Measurements from ENCODE around the gene LRP11. TPM values are rescaled to one million over a fixed set of nuclear protein-coding genes. Genes with fewer than 3 reads are reported as not detected.
"Not testable (repeated sequence)": the region's sequence is repeated elsewhere in the genome, so short reads cannot be mapped to it uniquely, and the experiment has no call there.

The LRP11 gene
- polyA plus RNA-seq, 6 donors from 2014 or later, result 0.12 to 0.28 TPM; not detected in 4

- Mint-ChIP-seq H3K27ac (peak overlapping the region in 1 of 6 donors; percentile 80), H3K4me1 (no peaks in the 10 kb centered on the region), H3K9me3 (no peaks in the 10 kb centered on the region), H3K36me3 (no peaks in the 10 kb centered on the region), H3K27me3 (peaks cover 6 to 24% (median 16%) of the 10 kb centered on the region in 3 donors), H3K4me3 (no peak overlapping the region)
- no peak for ATAC-seq (ENCODE audit: low read depth in 2 of 2)
- no peak for DNase-seq
Measured at GRCh38 chr6:149845549-149845948, 18.6 kb downstream of the LRP11 start.

- peak overlapping the region in 1 of 6 donors; percentile 89 for H3K27ac Mint-ChIP-seq
- no peak for ATAC-seq (ENCODE audit: low read depth in 2 of 2)
Measured at GRCh38 chr6:149844480-149844879, 19.7 kb downstream of the LRP11 start.

GRCh38 chr6:149844036-149844435 lies 20.1 kb downstream of the LRP11 start:
- H3K27ac Mint-ChIP-seq, result peak overlapping the region in 1 of 6 donors; percentile 89
- not testable (repeated sequence) for H3K4me3 Mint-ChIP-seq; ATAC-seq (ENCODE audit: low read depth in 2 of 2); H3K9me3 Mint-ChIP-seq; H3K4me1 Mint-ChIP-seq; H3K36me3 Mint-ChIP-seq; DNase-seq
- peaks cover 14 to 32% (median 16%) of the 10 kb centered on the region in 3 donors for H3K27me3 Mint-ChIP-seq

More at GRCh38 chr6:149844480-149844879, 19.7 kb downstream of the LRP11 start:
- H3K27me3 Mint-ChIP-seq, result peaks cover 12 to 32% (median 16%) of the 10 kb centered on the region in 3 donors
- no peak for DNase-seq
- H3K9me3 Mint-ChIP-seq, result no peaks in the 10 kb centered on the region
- no peaks in the 10 kb centered on the region for H3K4me1 Mint-ChIP-seq
- H3K36me3 Mint-ChIP-seq, result no peaks in the 10 kb centered on the region
- no peak overlapping the region for H3K4me3 Mint-ChIP-seq

DNA sequence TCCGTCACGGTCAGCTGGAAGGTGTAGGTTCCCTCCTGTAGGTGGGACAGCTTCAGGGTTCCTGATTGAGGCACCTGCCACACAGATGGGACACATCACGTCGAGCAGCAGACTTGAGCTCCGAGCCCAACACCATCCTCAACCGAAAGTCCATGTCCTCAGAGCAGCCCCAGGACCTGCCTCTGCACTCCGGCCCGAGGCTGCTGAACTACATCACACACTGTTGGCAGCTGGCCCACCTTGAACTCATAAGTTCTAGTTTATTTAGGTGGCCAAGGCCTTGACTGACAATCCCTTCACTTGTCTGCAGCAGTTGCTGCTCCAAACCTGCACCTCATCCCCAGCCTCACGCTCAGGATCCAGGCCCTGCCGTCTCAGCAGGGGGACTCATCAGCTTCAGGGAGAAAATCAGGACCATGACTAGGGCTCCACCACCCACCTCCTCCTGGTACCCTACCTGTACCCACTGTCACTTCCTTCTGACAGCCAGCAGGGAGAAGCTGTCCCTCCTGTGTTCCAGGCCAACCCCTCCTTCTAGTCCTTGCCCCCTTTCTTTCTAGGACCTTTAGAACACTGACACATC lies 21.0 kb downstream of the LRP11 start:
- no peak for DNase-seq
- H3K27me3 Mint-ChIP-seq, result peaks cover 16 to 32% (median 16%) of the 10 kb centered on the region in 3 donors
- no peak overlapping the region for H3K27ac Mint-ChIP-seq
- no peak for ATAC-seq (ENCODE audit: low read depth in 2 of 2)
- H3K4me1 Mint-ChIP-seq, result no peaks in the 10 kb centered on the region
- no peaks in the 10 kb centered on the region for H3K9me3 Mint-ChIP-seq
- no peak overlapping the region for H3K4me3 Mint-ChIP-seq
- no peaks in the 10 kb centered on the region for H3K36me3 Mint-ChIP-seq

- no peak for ATAC-seq (ENCODE audit: low read depth in 2 of 2)
- H3K27me3 Mint-ChIP-seq, result peaks cover 16 to 32% (median 21%) of the 10 kb centered on the region in 3 donors
- no peaks in the 10 kb centered on the region for H3K9me3 Mint-ChIP-seq
- no peaks in the 10 kb centered on the region for H3K36me3 Mint-ChIP-seq
- no peak for DNase-seq
- no peak overlapping the region for H3K27ac Mint-ChIP-seq
- H3K4me1 Mint-ChIP-seq, result no peaks in the 10 kb centered on the region
- H3K4me3 Mint-ChIP-seq, result no peak overlapping the region
Measured at GRCh38 chr6:149842331-149842730, 21.8 kb downstream of the LRP11 start.

GRCh38 chr6:149840345-149841075 lies 23.6 kb downstream of the LRP11 start:
- no peaks in the 10 kb centered on the region for H3K4me1 Mint-ChIP-seq
- H3K27ac Mint-ChIP-seq, result no peak overlapping the region
- peaks cover 16 to 32% (median 23%) of the 10 kb centered on the region in 3 donors for H3K27me3 Mint-ChIP-seq
- H3K9me3 Mint-ChIP-seq, result no peaks in the 10 kb centered on the region
- H3K4me3 Mint-ChIP-seq, result no peak overlapping the region
- no peaks in the 10 kb centered on the region for H3K36me3 Mint-ChIP-seq
- DNase-seq, result no peak
- peak; percentile 49 to 70 for ATAC-seq (ENCODE audit: low read depth in 2 of 2)

GRCh38 chr6:149834513-149835481 lies 29.4 kb downstream of the LRP11 start:
- Mint-ChIP-seq H3K4me3 (no peak overlapping the region), H3K36me3 (no peaks in the 10 kb centered on the region), H3K27ac (peak overlapping the region in 1 of 6 donors; percentile 39), H3K9me3 (no peaks in the 10 kb centered on the region), H3K27me3 (peaks cover 0 to 17% (median under 1%) of the 10 kb centered on the region in 3 donors), H3K4me1 (no peaks in the 10 kb centered on the region)
- DNase-seq, result peak; percentile 58
- ATAC-seq (ENCODE audit: low read depth in 2 of 2), result peak; percentile 28 to 64

GRCh38 chr6:149833651-149834050 lies 30.5 kb downstream of the LRP11 start:
- Mint-ChIP-seq H3K27ac (peak overlapping the region in 1 of 6 donors; percentile 33), H3K36me3 (no peaks in the 10 kb centered on the region), H3K4me1 (no peaks in the 10 kb centered on the region), H3K27me3 (peaks cover 0 to 12% (median 0%) of the 10 kb centered on the region in 3 donors), H3K4me3 (no peak overlapping the region), H3K9me3 (no peaks in the 10 kb centered on the region)
- DNase-seq (no peak), ATAC-seq (ENCODE audit: low read depth in 2 of 2) (no peak)

DNA sequence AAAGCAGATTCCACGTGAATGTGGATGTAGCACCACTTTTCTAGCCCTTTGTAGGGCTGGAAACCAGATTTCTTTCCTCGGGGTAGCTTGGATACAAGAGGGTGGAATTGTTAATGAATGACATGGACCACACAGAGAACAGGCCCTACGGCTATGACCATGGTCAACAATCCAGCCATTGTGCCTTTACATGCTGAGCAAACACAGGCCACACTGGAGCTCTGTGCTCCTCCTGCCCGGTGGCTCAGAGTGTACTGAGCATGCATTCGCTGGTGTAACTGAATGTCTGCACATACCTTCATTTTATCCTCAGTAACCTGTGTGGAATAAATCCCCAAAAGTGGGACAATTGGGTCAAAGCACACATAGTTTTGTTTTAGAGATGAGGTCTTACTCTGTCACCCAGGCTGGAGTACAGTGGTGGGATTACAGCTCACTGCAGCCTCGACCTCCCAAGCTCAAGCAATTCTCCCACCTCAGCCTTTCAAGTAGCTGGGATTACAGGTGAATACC lies 32.8 kb downstream of the LRP11 start:
- ATAC-seq (ENCODE audit: low read depth in 2 of 2) (no peak), DNase-seq (no peak)
- peaks cover 0 to 5% (median 0%) of the 10 kb centered on the region in 3 donors for H3K27me3 Mint-ChIP-seq
- no peaks in the 10 kb centered on the region for H3K9me3 Mint-ChIP-seq
- no peak overlapping the region for H3K4me3 Mint-ChIP-seq
- H3K36me3 Mint-ChIP-seq, result no peaks in the 10 kb centered on the region
- no peaks in the 10 kb centered on the region for H3K4me1 Mint-ChIP-seq
- H3K27ac Mint-ChIP-seq, result no peak overlapping the region

- ATAC-seq (ENCODE audit: low read depth in 2 of 2) (no peak), DNase-seq (no peak)
- Mint-ChIP-seq H3K4me3 (no peak overlapping the region), H3K27me3 (peaks cover 0 to 5% (median 0%) of the 10 kb centered on the region in 3 donors), H3K36me3 (no peaks in the 10 kb centered on the region), H3K27ac (no peak overlapping the region), H3K9me3 (no peaks in the 10 kb centered on the region), H3K4me1 (no peaks in the 10 kb centered on the region)
Measured at GRCh38 chr6:149830731-149831307, 33.3 kb downstream of the LRP11 start.

- Mint-ChIP-seq H3K4me3 (no peak overlapping the region), H3K27ac (no peak overlapping the region), H3K27me3 (peaks cover 0 to 11% (median 10%) of the 10 kb centered on the region in 3 donors), H3K36me3 (no peaks in the 10 kb centered on the region), H3K4me1 (no peaks in the 10 kb centered on the region), H3K9me3 (no peaks in the 10 kb centered on the region)
- ATAC-seq (ENCODE audit: low read depth in 2 of 2), result no peak
- no peak for DNase-seq
Measured at GRCh38 chr6:149825292-149825691, 38.9 kb downstream of the LRP11 start.

DNA sequence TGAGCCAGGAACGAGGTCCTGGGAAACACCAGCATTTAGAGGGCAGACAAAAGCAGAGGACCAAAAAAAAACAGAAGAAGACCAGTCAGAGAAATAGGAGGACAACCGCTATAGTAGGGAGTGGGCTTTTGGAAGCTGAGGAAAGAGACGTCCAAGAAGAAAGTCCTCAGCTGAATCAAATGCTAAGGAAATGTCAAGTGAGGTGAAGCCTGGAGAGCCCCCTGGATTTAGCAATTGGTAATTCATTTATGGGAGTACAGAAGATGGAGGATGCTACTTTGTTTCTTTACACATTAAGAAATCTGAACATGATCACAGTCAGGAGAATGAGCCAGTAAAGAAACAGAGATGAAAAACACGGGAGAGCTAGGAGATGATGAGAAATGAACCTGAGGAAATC lies 41.1 kb downstream of the LRP11 start:
- H3K36me3 Mint-ChIP-seq, result no peaks in the 10 kb centered on the region
- H3K4me3 Mint-ChIP-seq, result peak overlapping the region in 1 of 8 donors; percentile 55
- no peaks in the 10 kb centered on the region for H3K9me3 Mint-ChIP-seq
- no peak for DNase-seq
- peaks cover 0 to 11% (median 10%) of the 10 kb centered on the region in 3 donors for H3K27me3 Mint-ChIP-seq
- peak overlapping the region in 1 of 6 donors; percentile 90 for H3K27ac Mint-ChIP-seq
- ATAC-seq (ENCODE audit: low read depth in 2 of 2), result no peak
- no peaks in the 10 kb centered on the region for H3K4me1 Mint-ChIP-seq

DNA sequence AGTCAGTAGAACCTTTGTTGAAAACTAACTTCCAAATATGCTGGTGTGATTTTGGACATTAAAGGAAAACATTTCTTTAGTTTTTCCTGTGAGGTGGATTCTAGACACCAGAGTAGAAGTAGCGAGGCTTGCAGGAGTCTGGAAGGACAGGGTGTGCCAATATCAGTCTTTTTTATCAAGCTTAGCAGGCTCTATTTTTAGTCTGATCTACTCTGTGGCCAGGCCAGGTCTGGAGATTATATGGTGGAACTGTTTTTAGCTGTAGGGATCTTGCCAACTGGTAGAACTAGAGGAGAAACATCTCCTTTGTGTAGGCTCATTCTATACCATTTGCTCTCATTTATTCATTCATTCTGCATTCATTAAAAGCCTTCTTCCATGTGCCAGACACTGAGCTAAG lies 42.7 kb downstream of the LRP11 start:
- ATAC-seq (ENCODE audit: low read depth in 2 of 2), result no peak
- H3K4me1 Mint-ChIP-seq, result no peaks in the 10 kb centered on the region
- no peak overlapping the region for H3K27ac Mint-ChIP-seq
- no peak overlapping the region for H3K4me3 Mint-ChIP-seq
- DNase-seq, result no peak
- H3K36me3 Mint-ChIP-seq, result no peaks in the 10 kb centered on the region
- no peaks in the 10 kb centered on the region for H3K9me3 Mint-ChIP-seq
- H3K27me3 Mint-ChIP-seq, result peaks cover 0 to 11% (median 10%) of the 10 kb centered on the region in 3 donors

All from naive B cell (primary cell).